Dermis microvascular lymphatic vessel endothelial cell (primary cell): ENCODE data around the gene PPARG. TPM values are rescaled to one million over a fixed set of nuclear protein-coding genes. Genes with fewer than 3 reads are reported as not detected.
"Not testable (repeated sequence)": the region's sequence is repeated elsewhere in the genome, so short reads cannot be mapped to it uniquely, and the experiment has no call there.

Source experiments
- DNase-seq, 2 donors: peaks; one replicate each; pipeline versions ENCODE4 v3.0.0 to v3.0.0-alpha.2; 2010; ENCODE audit warnings: low read depth in 2 of 2
- total RNA-seq: library from RNA; depleted of rRNA; stranded (reverse); fragments of >200 nt; gene quantifications from 2 replicates; pipeline ENCODE4 v1.2.1, GENCODE V29; 2014

PPARG gene
- total RNA-seq, 1 donor from 2014 or later = 58.8 TPM

- DNase-seq = no peak
Observed at GRCh38 chr3:12279591-12280326, 9.1 kb upstream of the PPARG start.

DNA sequence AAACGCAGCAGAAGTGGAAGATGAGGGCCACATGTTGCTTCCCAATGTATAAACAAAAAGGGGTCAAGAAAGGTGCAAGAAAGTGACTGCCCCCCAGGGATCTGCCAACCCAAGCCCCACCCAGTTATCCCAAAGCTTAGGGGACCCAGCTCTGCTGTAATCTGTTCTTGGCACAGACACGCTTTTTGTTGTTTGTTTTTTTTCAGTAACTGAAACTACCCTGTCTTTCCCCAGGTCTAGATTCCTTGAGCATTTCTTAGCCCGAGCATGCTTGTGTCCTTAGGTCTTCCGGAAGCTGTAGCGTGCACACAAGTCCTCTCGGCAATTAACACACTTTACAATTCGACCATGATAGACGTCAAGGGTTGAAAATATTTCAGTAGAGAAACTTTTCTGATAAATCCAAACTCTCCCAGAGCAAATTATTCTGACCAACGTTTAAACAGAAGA lies 8.5 kb upstream of the PPARG start:
- DNase-seq = no peak

DNA sequence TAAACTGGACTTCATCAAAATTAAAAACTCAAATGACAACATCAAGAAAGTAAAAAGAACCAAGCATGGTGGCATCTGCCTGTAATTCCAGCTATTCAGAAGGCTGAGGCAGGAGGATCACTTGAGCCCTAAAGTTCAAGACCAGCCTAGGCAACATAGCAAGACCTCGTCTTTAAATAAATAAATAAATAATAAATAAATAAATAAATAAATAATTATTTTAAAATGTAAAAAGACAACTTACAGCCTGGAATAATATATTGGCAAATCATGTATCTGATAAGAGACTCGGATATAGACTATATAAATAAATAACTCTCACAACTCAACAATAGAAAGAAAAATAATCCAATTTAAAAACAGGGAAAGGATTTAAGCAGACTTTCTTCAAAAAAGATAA lies 4.3 kb upstream of the PPARG start:
- no peak for DNase-seq

GRCh38 chr3:12285003-12285555 lies 3.8 kb upstream of the PPARG start:
- no peak for DNase-seq

DNA sequence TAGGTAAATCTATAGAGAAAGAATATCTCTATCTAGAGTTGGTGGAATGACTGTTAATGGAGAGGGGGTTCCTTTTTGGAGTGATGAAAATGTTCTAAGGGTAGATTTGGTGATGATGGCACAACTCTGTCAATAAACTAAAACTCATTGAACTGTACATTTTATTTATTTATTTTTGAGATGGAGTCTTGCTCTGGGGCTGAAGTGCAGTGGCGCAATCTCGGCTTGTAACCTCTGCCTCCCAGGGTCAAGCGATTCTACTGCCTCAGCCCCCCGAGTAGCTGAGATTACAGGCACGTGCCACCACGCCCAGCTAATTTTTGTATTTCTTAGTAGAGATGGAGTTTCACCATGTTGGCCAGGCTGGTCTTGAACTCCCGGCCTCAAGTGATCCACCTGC lies 3.1 kb upstream of the PPARG start:
- not testable (repeated sequence) for DNase-seq

GRCh38 chr3:12286504-12286903 lies 2.4 kb upstream of the PPARG start:
- no peak for DNase-seq

- DNase-seq = peak in 1 of 2 donors; percentile 26
Observed at GRCh38 chr3:12286927-12287726, 1.7 kb upstream of the PPARG start.

DNA sequence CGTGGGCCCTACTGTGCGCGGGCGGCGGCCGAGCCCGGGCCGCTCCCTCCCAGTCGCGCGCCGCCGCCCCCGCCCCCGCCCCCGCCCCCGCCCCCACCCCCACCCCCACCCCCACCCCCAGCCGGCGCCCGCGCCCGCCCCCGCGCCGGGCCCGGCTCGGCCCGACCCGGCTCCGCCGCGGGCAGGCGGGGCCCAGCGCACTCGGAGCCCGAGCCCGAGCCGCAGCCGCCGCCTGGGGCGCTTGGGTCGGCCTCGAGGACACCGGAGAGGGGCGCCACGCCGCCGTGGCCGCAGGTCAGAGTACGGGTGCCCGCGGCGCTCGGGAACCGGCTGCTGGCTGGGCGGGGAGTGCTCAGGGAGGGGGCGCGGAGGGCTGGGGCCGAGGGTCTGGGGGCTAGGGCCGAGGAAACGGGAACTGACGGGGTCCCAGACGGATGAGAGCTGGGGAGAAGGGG lies 1.1 kb upstream of the PPARG start:
- DNase-seq = peak in 1 of 2 donors; percentile 53

DNA sequence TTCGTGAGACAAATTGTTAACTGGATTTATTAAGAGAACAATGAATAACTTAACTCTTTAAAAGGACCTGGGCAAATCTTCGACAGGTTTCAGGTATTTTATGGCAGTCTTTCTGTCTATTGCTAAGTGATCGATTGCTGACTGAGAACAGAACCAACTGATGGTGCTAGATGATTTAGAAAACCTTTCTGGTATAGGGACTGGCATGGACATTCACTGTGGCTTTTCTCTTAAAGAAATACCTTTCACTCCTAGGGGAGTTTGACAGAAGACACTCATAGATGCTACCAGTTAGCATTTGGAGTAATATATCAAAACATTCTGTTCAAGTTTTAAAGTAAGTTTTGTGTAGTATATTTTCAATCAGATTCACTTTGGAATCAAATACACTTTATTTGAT lies 654 bp downstream of the PPARG start:
- no peak for DNase-seq

GRCh38 chr3:12292770-12293169 lies 3.9 kb downstream of the PPARG start:
- DNase-seq = no peak

- no peak for DNase-seq
Observed at GRCh38 chr3:12294885-12295580, 6.2 kb downstream of the PPARG start.

GRCh38 chr3:12296511-12296910 lies 7.6 kb downstream of the PPARG start:
- DNase-seq = no peak

GRCh38 chr3:12299026-12299425 lies 10.2 kb downstream of the PPARG start:
- no peak for DNase-seq

DNA sequence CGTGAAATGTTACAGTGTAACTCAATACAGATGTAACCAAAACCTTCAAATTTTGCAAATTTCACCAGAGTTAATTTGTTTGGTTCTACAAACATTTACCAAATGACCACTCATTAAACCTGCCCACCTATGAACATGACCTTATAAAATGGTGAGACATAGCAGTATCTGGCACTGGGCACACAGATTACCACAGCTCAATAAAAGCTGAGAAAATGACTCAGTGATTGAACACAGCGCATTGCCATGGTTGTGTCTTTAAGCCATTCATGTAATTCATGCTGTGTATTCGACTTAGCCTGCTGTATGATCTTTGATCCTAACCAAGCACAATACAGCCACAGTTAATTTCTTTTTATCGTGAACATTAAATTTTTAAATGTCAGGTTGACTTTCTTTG lies 11.3 kb downstream of the PPARG start:
- DNase-seq = no peak

GRCh38 chr3:12301031-12301430 lies 12.2 kb downstream of the PPARG start:
- no peak for DNase-seq

DNA sequence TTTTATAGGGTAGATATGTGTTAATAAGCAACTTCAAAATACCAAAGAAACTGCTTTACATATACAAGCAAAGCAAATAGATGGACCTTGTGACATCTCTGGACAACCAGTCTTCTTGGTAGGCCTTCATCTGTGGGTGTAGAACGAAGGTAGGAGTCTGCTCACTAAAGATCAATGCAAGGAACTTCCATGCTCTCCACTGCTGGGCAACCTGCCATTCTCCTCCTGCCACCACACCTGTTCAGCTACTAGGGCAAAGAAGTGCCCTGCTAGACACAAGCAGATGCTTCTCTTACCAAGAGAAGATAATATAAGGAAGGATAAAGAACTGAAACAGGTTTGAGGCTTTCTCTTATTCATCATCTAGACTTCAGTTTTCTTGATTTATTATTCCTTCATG lies 12.6 kb downstream of the PPARG start:
- DNase-seq = no peak

DNA sequence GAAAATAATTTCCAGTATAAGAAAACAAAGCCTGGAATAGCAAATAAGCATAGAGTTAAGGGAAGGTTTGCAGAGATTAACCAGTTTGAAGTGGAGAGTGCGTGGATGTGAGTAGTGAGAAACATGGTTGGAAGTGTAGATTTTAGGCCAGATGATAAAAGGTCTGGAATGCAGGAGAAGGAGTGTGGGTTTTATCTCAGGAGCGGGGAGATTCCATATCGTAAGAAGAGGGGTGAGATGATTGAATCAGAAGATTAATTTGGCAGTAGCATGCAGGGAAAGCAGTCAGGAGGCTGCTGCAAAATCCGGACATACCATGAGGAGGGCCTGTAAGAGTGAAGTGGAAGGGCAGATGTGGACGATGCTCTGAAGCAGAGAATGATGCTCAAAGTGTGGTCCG lies 13.7 kb downstream of the PPARG start:
- DNase-seq = no peak

- DNase-seq = no peak
Observed at GRCh38 chr3:12303534-12303933, 14.7 kb downstream of the PPARG start.

- no peak for DNase-seq
Observed at GRCh38 chr3:12303993-12304392, 15.1 kb downstream of the PPARG start.

GRCh38 chr3:12307136-12307535 lies 18.3 kb downstream of the PPARG start:
- no peak for DNase-seq

- peak; percentile 48 to 58 for DNase-seq
Observed at GRCh38 chr3:12308517-12308916, 19.6 kb downstream of the PPARG start.

DNA sequence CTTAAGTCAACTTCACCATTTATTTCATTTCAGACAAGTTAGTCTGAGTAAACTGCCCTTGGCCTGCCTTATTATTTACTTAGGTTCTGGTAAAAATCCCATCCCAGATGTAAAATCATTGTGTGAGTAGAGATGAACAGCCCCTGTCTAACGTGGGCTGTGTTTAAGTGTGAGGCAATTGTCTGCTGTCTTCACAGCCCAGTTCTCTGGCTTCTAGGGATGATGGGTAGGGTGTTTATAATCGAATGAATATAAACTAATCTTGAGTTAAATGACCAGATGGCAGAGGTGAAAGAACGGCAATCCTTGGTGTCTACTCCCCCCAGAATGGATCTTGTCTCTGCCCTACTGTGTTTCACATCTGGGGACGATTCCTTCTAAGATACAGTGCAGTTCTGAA lies 20.8 kb downstream of the PPARG start:
- no peak for DNase-seq
